Epithelial cell of alveolus of lung (primary cell): ENCODE data around the gene MORN3. TPM values are rescaled to one million over a fixed set of nuclear protein-coding genes. Genes with fewer than 3 reads are reported as not detected.

Source experiments
- total RNA-seq: library from RNA; depleted of rRNA; stranded (reverse); fragments of >200 nt; gene quantifications from 2 replicates; pipeline ENCODE4 v1.2.1, GENCODE V29; 2015

MORN3 gene, protein sequence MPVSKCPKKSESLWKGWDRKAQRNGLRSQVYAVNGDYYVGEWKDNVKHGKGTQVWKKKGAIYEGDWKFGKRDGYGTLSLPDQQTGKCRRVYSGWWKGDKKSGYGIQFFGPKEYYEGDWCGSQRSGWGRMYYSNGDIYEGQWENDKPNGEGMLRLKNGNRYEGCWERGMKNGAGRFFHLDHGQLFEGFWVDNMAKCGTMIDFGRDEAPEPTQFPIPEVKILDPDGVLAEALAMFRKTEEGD
- total RNA-seq = under 0.01 and 1.6 TPM in 2 replicates

DNA sequence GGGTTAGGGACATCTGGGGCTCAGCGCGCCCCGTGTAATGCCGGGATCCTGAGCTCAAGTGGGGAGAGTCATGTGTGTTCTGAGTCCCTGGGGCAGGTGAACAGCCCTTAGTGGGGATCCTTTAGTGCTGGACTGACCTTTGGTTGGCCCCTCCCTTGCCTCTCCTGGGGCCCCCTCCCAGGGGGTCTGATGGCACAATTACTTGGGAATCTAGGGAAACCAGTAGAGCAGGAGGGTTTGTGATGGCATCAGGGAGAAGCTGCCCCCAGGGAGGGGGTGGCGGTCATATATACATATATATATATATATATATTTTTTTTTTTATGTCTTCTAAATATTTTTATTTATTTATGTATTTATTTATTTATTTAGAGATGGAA lies at the start of gene MORN3:
MORN3 (minus strand) TSS at position 134 of the 380 bp plus-strand sequence. CDS start 171 bp downstream, outside the sequence.

DNA sequence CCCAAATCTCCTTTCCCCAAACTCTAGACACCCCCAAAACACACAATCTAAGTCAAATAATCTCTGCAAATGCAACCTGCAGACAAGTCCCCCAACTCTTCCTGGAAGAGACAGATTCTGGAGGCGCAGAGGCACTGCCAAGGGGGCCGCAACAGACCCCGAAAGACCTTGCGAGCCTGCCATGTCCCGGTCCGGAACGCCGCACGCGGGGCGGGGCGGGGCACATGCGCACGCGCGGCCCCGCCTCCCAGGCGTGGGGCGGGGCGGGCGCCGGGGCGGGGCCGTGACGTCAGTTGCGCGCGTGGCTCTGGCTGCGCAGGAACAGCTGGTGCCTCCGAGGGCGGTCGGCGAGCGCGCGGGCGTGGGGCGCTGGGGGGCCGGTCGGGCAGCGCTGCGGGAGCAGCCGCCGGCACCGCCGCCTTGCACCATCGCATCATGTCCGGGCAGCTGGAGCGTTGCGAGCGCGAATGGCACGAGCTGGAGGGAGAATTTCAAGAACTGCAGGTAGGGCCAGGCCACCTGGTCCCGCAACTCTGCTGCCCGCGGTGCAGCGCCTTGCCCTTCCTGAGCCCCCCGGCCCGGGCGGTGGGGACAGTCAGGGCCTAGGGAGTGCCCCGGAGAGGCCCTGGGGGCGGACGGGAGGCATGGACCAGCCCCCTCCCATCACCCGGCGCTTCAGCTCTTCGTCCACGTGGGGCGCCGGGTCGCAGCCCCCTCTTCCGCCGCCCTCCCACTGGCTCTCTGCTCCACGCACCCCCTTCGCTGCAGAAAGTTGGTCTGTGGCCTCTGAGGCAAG lies 43.2 kb upstream of the MORN3 start, which contains the start of gene TMEM120B:
TMEM120B (plus strand) TSS at position 292 of the 796 bp plus-strand sequence; CDS start at position 436, 144 bp downstream.

DNA sequence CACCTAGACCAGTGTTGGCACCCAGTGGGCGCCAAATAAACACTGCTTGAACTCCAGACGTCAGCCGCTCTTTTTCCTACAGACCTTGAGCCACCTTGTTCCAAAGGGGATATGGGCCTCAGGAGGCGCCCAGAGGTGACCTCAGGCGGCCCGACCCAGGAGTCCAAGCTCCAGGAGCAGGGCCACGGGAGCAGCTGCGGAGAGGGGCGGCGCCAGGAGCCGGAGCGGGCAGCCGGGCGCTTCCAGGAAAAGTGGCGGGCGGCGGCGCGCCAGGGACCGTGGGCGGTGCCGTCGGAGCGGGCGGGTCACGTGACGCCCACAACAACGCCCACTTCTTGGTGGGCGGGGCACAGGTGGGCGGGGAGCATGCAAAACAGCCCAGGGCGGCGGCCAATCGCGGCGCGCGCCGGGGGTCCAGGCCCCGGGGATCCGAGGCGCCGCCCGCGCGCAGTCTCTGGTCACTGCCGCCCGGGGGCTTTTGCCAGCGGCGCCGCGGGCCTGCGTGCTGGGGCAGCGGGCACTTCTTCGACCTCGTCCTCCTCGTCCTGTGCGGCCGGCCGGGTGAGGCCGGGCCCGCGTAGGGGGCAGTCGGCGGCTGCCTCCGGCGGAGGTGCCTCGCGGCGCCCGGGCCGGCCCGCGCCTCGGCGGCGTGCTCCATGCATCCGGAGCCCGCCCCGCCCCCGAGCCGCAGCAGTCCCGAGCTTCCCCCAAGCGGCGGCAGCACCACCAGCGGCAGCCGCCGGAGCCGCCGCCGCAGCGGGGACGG lies 43.2 kb downstream of the MORN3 start, which contains the start of gene ORAI1:
ORAI1 (plus strand) TSS at position 444 of the 766 bp plus-strand sequence.

Other genes with a start within 250 kb of the MORN3 start
- 25.0 and 25.1 TPM in 2 replicates for gene KDM2B, start 88.6 kb downstream of the MORN3 start, total RNA-seq
- gene ORAI1, start 43.1 kb downstream of the MORN3 start, total RNA-seq = 7.7 and 11.4 TPM in 2 replicates
- gene TMEM120B, start 43.1 kb upstream of the MORN3 start, total RNA-seq = 10.7 and 12.7 TPM in 2 replicates
- 22.0 and 23.4 TPM in 2 replicates for gene RHOF, start 124.0 kb upstream of the MORN3 start, total RNA-seq
- 3.9 and 9.8 TPM in 2 replicates for gene SETD1B, start 134.4 kb upstream of the MORN3 start, total RNA-seq
- 0.52 and 1.5 TPM in 2 replicates for gene HPD, start 189.2 kb upstream of the MORN3 start, total RNA-seq
- 62.1 and 76.0 TPM in 2 replicates for gene PSMD9, start 219.1 kb upstream of the MORN3 start, total RNA-seq
- 0.72 and 2.3 TPM in 2 replicates for gene CFAP251, start 248.9 kb upstream of the MORN3 start, total RNA-seq